G401 (cell line): ENCODE data around the gene DENND10. TPM values are rescaled to one million over a fixed set of nuclear protein-coding genes. Genes with fewer than 3 reads are reported as not detected.
A peak's percentile ranks its signal among the peaks of the same experiment; 100 is the strongest.
"Not testable (repeated sequence)": the region's sequence is repeated elsewhere in the genome, so short reads cannot be mapped to it uniquely, and the experiment has no call there.

Experiments
- DNase-seq: peaks from one replicate; pipeline ENCODE4 v3.0.0-alpha.2; 2015; ENCODE audit warnings: low spot score
- in situ Hi-C: cut with HindIII; loops from 2 replicates; pipeline ENCODE4 v1.10.0; 2016; ENCODE audit warnings: low sequenced_read_pairs, mixed read lengths
- total RNA-seq: library from RNA; depleted of rRNA; stranded (reverse); fragments of >200 nt; shearing (Covaris generic); gene quantifications from 2 replicates; pipeline ENCODE4 v1.2.3, GENCODE V29; 2014

DENND10 gene
- total RNA-seq, 1 experiment from 2014 or later, result 33.3 TPM

DNA sequence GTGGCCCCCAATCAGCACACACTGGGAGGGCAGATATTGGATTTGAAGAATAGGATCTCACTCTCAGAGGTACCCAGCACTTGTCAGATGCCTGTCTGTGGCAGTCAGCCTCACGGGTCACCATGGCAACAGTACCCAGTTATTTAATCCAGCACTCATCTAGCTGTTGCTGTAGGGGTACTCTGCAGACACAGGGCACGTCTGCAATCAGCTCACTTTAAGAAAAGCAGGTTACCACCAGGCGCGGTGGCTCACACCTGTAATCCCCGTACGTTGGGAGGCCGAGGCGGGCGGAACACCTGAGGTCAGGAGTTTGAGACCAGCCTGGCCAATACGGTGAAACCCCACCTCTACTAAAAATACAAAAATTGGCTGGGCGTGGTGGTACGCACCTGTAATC lies 49.7 kb downstream of the DENND10 start:
- in situ Hi-C loops, result no loop called here
- DNase-seq, result no peak

DNA sequence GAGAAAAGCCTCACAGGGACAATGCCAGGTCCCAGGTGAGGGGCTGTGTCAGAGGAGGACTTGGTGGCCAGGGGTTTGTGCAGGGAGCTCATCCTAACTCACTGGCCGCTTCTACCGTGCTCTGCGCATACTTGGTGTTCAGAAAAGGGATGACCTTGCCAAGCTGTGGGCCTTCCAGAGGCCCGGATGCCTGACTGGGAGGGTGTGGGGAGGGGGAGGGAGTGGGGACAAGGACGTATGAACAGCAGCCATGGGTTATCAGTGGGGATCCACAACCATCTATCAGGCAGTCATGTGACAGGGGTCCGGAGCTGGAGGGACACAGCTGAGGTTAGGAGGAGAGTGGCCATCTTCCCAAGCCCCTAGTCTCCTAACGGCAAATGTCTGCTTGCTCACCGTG lies 55.4 kb downstream of the DENND10 start:
- in situ Hi-C loops, result no loop called here
- DNase-seq, result no peak

- in situ Hi-C loops, result no loop called here
- no peak for DNase-seq
Observed at GRCh38 chr10:119161680-119162451, 58.0 kb downstream of the DENND10 start.

- no peak for DNase-seq
- in situ Hi-C loops, result no loop called here
Observed at GRCh38 chr10:119162452-119163092, 58.7 kb downstream of the DENND10 start.

GRCh38 chr10:119165171-119166117 lies 61.5 kb downstream of the DENND10 start, which contains the start of gene SFXN4:
Gene SFXN4 (minus strand): TSS chr10:119165714. CDS start chr10:119165647, 67 bp downstream.
- peak; percentile 80 for DNase-seq
- in situ Hi-C loops, result no loop called here

- in situ Hi-C loops, result no loop called here
- no peak for DNase-seq
Observed at GRCh38 chr10:119166118-119166500, 62.2 kb downstream of the DENND10 start.

- in situ Hi-C loops, result no loop called here
- no peak for DNase-seq
Observed at GRCh38 chr10:119166564-119166963, 62.7 kb downstream of the DENND10 start.

GRCh38 chr10:119167041-119167440 lies 63.1 kb downstream of the DENND10 start:
- no peak for DNase-seq
- in situ Hi-C loops, result no loop called here

DNA sequence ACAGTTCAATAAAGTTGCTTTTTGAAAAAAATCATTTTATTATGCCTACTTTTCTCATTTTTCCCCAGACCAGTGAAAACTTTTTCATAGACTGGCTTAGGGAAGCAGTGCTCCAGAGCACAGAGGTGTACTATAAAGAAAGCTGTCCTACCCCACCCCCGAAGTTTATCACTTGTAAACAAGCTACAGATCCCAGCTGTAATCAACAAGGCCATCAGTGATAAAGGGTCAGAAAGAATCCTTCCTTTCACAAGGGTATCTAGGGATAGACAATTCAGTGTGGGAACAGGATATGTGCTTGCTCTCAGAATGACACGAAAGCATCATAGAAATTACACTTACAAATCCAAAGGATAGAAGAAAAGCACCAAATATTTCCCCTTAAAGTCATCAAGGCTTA lies 70.2 kb downstream of the DENND10 start:
- DNase-seq, result no peak
- in situ Hi-C loops, result no loop called here

GRCh38 chr10:119176166-119176565 lies 72.3 kb downstream of the DENND10 start:
- in situ Hi-C loops, result no loop called here
- DNase-seq, result no peak

DNA sequence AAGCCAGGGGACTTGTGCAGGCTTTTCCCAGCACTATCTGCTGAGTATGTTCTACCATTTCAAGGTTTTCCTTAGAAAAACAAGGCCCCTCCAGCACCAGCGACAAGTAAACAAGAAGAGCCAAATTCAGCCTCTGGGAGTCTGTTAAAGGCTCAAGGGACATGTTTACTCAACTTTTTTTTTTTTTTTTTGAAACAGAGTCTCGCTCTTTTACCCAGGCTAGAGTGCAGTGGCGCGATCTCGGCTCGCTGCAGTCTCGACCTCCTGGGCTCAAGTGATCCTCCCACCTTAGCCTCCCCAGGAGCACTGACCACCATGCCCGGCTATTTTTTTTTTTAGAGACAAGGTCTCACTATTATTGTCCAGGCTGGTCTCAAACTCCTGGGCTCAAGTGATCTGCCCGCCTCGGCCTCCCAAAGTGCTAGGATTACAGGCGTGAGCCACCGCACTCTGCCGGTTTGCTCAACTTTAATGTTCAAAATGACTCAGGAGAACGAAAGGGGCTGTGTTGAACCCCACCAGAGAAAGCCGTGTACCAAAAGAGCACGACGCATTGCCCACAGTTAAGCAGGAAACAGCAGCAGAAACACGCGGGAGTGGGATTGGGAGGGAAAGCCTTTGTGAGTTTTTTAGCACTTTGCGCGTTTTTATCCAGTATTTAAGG lies 73.9 kb downstream of the DENND10 start:
- in situ Hi-C loops, result no loop called here
- no peak for DNase-seq

- in situ Hi-C loops, result no loop called here
- peak; percentile 94 for DNase-seq
Observed at GRCh38 chr10:119178372-119179119, 74.6 kb downstream of the DENND10 start, which contains the start of gene PRDX3. Gene PRDX3 (minus strand): TSS chr10:119178812. CDS start chr10:119178790, 22 bp downstream.

- in situ Hi-C loops, DNase-seq: not testable (repeated sequence)
Observed at GRCh38 chr10:119180850-119181400, 77.0 kb downstream of the DENND10 start.

DNA sequence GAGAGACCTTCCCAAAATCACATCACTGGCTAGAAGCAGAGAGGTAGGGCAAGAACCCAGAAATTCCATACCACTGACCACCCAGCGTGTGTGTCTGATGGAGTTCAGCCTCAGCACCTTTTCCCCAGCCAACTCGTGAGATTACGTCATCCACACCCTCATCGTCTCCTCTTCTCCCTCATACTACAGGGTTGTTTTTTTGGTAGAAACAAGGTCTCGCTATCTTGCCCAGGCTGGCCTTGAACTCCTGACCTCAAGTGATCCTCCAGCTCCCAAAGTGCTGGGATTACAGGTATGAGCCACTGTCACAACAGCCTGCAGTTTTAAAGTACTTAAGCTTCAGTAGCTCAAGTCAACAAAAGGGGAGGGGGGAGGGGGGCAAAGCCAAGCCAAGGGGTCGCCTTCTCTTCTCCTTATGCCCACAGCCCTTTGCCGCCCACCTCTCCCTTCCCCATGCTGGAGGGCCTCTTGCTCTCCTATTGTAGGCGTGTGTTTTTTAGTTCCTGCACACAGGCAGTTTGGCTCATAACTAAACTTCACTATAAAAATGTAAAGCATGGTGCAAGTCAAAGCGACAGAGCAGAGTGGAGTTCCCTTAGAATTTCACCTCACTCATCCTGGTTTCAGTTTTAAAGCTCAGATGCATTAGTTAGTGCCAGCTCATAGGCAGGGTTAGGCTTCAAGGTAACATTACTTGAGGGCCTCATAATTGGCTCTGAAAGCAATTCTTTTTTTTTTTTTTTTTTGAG lies 79.9 kb downstream of the DENND10 start:
- no peak for DNase-seq
- in situ Hi-C loops, result no loop called here
